ENCODE measurements around the gene NAA11. TPM values are rescaled to one million over a fixed set of nuclear protein-coding genes. Genes with fewer than 3 reads are reported as not detected.

NAA11 gene
- total RNA-seq, 1 experiment from 2014 or later = not detected

DNA sequence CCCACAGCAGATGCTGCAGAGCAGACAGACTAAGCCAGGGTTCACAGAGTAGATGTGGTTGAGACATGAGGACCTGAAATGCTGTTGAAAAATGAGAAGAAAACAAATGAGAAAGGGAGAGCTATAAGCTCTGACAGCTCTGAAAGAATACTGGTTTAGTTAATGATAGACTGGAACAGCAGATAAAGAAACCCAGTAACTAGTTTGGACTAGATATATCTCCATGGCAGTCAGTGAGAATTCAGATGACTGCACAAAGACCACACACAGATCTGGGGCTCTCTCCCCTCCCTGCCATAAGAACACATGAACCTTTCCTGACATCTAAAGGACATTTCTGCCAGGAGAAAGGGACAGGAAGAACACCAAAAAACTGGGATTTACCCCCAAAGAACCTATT lies 8.2 kb downstream of the NAA11 start:
- Histone ChIP-seq H3K9me3 (ENCODE audit: insufficient read depth, low read depth) (no peaks in the 10 kb centered on the region), H3K4me1 (replicated peaks; ENCODE audit: insufficient read depth) (no peaks in the 10 kb centered on the region), H3K36me3 (ENCODE audit: low read depth) (no peaks in the 10 kb centered on the region), H3K79me2 (ENCODE audit: low read depth) (no peaks in the 10 kb centered on the region), H3K9me2 (ENCODE audit: insufficient read depth) (no peaks in the 10 kb centered on the region), H3K27ac (no peak overlapping the region), H2AFZ (no peak overlapping the region), H4K20me1 (ENCODE audit: insufficient read depth) (no peaks in the 10 kb centered on the region), H3K4me3 (no peak overlapping the region), H3K27me3 (ENCODE audit: insufficient read depth, low read depth) (no peaks in the 10 kb centered on the region), H3K4me2 (no peak overlapping the region), H3F3A (ENCODE audit: insufficient read depth, low read depth) (no peaks in the 10 kb centered on the region)
- POLR2A ChIA-PET (ENCODE audit: unreplicated experiment) = no interaction called here
- intact Hi-C loops (cut with micrococcal nuclease; ENCODE audit: unreplicated experiment) = no loop called here
- DNase-seq = no peak
- CTCF ChIA-PET = no interaction called here
- BruUV-seq (replicated peaks) = no TSS peak
- TF ChIP-seq EZH2 (IDR thresholded peaks at IDR 0.05; ENCODE audit: low read depth) = no peak
- TF ChIP-seq, protein P1, sequence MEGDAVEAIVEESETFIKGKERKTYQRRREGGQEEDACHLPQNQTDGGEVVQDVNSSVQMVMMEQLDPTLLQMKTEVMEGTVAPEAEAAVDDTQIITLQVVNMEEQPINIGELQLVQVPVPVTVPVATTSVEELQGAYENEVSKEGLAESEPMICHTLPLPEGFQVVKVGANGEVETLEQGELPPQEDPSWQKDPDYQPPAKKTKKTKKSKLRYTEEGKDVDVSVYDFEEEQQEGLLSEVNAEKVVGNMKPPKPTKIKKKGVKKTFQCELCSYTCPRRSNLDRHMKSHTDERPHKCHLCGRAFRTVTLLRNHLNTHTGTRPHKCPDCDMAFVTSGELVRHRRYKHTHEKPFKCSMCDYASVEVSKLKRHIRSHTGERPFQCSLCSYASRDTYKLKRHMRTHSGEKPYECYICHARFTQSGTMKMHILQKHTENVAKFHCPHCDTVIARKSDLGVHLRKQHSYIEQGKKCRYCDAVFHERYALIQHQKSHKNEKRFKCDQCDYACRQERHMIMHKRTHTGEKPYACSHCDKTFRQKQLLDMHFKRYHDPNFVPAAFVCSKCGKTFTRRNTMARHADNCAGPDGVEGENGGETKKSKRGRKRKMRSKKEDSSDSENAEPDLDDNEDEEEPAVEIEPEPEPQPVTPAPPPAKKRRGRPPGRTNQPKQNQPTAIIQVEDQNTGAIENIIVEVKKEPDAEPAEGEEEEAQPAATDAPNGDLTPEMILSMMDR (conservative IDR thresholded peaks at IDR 0.05) = no peak

DNA sequence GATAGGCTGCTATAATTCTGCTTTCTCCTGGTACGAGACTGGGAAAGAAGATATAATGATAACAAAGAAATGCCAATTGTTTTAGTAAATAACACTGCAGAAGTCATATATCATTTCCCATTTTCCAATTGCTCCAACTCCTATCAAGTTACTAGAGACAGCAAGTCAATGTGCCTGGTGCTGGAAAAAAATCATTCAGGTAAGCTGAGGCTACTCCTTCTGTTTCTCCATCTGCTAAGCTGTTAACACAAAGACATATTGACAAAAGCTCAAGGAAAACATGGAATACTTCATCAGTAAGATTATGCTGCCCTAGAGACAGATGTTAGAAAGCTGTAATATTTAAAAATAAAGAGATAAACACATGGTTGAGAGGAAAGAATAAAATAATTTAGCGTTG lies 10.0 kb downstream of the NAA11 start:
- H4K20me1 ChIP-seq (ENCODE audit: insufficient read depth) = no peaks in the 10 kb centered on the region
- no peak overlapping the region for H3K27ac ChIP-seq
- ChIA-PET POLR2A (ENCODE audit: unreplicated experiment) (no interaction called here), CTCF (no interaction called here)
- intact Hi-C loops (cut with micrococcal nuclease; ENCODE audit: unreplicated experiment) = no loop called here
- H3K36me3 ChIP-seq (ENCODE audit: low read depth) = no peaks in the 10 kb centered on the region
- DNase-seq = no peak
- H3K4me1 ChIP-seq (replicated peaks; ENCODE audit: insufficient read depth) = no peaks in the 10 kb centered on the region
- no peaks in the 10 kb centered on the region for H3F3A ChIP-seq (ENCODE audit: insufficient read depth, low read depth)
- TF ChIP-seq EZH2 (IDR thresholded peaks at IDR 0.05; ENCODE audit: low read depth) = no peak
- H3K4me2 ChIP-seq = no peak overlapping the region
- no peak overlapping the region for H3K4me3 ChIP-seq
- no peaks in the 10 kb centered on the region for H3K79me2 ChIP-seq (ENCODE audit: low read depth)
- no TSS peak for BruUV-seq (replicated peaks)
- H2AFZ ChIP-seq = no peak overlapping the region
- H3K27me3 ChIP-seq (ENCODE audit: insufficient read depth, low read depth) = no peaks in the 10 kb centered on the region
- no peaks in the 10 kb centered on the region for H3K9me3 ChIP-seq (ENCODE audit: insufficient read depth, low read depth)
- H3K9me2 ChIP-seq (ENCODE audit: insufficient read depth) = no peaks in the 10 kb centered on the region

DNA sequence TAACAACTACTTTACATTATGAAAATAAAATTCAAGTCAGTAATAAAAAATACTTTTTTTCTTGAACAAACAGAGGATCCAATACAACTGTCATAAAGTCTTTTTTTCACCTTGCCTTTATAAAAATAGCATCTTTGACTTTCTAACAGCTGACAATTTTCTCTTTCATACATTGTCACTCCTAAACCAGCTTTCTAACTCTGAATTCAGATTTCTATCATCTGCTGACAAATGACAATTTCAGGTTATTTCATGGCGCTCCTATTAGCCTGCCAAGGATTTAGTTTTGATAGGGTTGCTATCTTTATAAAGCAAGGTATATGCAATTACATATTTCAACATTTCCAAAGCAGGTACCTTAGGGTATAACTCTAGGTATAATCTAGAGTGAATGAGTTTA lies 14.6 kb downstream of the NAA11 start:
- no peaks in the 10 kb centered on the region for H4K20me1 ChIP-seq (ENCODE audit: insufficient read depth)
- POLR2A ChIA-PET (ENCODE audit: unreplicated experiment) = no interaction called here
- no peaks in the 10 kb centered on the region for H3F3A ChIP-seq (ENCODE audit: insufficient read depth, low read depth)
- H3K79me2 ChIP-seq (ENCODE audit: low read depth) = no peaks in the 10 kb centered on the region
- H3K27ac ChIP-seq = no peak overlapping the region
- H3K4me2 ChIP-seq = no peak overlapping the region
- intact Hi-C loops (cut with micrococcal nuclease; ENCODE audit: unreplicated experiment) = no loop called here
- TF ChIP-seq, protein P1 (conservative IDR thresholded peaks at IDR 0.05) = no peak
- TF ChIP-seq EZH2 (IDR thresholded peaks at IDR 0.05; ENCODE audit: low read depth) = no peak
- CTCF ChIA-PET = no interaction called here
- H3K9me2 ChIP-seq (ENCODE audit: insufficient read depth) = no peaks in the 10 kb centered on the region
- H3K9me3 ChIP-seq (ENCODE audit: insufficient read depth, low read depth) = no peaks in the 10 kb centered on the region
- no peak overlapping the region for H3K4me3 ChIP-seq
- no peak for DNase-seq
- no peak overlapping the region for H2AFZ ChIP-seq
- H3K27me3 ChIP-seq (ENCODE audit: insufficient read depth, low read depth) = no peaks in the 10 kb centered on the region
- H3K36me3 ChIP-seq (ENCODE audit: low read depth) = no peaks in the 10 kb centered on the region
- BruUV-seq (replicated peaks) = no TSS peak
- H3K4me1 ChIP-seq (replicated peaks; ENCODE audit: insufficient read depth) = no peaks in the 10 kb centered on the region

DNA sequence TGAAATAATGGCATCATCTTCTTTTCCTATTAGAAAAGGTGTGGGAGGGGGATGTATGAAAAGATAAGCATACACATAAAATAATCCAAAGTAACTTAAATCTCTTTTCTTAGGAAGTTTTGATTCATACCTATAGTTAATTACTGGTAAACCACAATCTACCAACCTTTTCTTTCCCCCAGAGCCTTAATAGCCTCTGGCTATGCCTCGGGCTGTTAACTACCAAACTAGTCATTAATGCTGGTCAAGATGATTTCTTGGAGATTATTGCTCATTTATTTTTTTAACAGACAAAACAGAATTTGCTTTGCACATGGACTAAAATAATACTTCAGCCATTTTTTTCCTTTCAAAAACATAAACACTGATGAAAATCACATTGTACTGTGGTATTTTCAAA lies 16.9 kb downstream of the NAA11 start:
- Histone ChIP-seq H3K4me3 (no peak overlapping the region), H3K27ac (no peak overlapping the region), H3K9me3 (ENCODE audit: insufficient read depth, low read depth) (no peaks in the 10 kb centered on the region), H4K20me1 (ENCODE audit: insufficient read depth) (no peaks in the 10 kb centered on the region), H3K4me2 (no peak overlapping the region), H3F3A (ENCODE audit: insufficient read depth, low read depth) (no peaks in the 10 kb centered on the region), H3K4me1 (replicated peaks; ENCODE audit: insufficient read depth) (no peaks in the 10 kb centered on the region), H3K79me2 (ENCODE audit: low read depth) (no peaks in the 10 kb centered on the region), H3K27me3 (ENCODE audit: insufficient read depth, low read depth) (no peaks in the 10 kb centered on the region), H3K9me2 (ENCODE audit: insufficient read depth) (no peaks in the 10 kb centered on the region), H3K36me3 (ENCODE audit: low read depth) (no peaks in the 10 kb centered on the region), H2AFZ (no peak overlapping the region)
- TF ChIP-seq, protein P1 (conservative IDR thresholded peaks at IDR 0.05) = no peak
- TF ChIP-seq EZH2 (IDR thresholded peaks at IDR 0.05; ENCODE audit: low read depth) = no peak
- DNase-seq = no peak
- ChIA-PET POLR2A (ENCODE audit: unreplicated experiment) (no interaction called here), CTCF (no interaction called here)
- no TSS peak for BruUV-seq (replicated peaks)
- intact Hi-C loops (cut with micrococcal nuclease; ENCODE audit: unreplicated experiment) = no loop called here

Measured in PC-9 (cell line).